GM19193 (cell line): Measurements from ENCODE around the gene NDUFS2.
A peak's percentile ranks its signal among the peaks of the same experiment; 100 is the strongest.

Experiments used
- POLR2A ChIP-seq: IDR thresholded peaks from 4 replicates; pipeline ENCODE4 v1.6.1; 2011; ENCODE audit not compliant: insufficient read depth, insufficient read length; ENCODE audit errors: extremely low read depth

The NDUFS2 gene

GRCh38 chr1:161165742-161166668 is 36.2 kb upstream of the NDUFS2 start, which contains the start of gene PPOX:
Gene PPOX (plus strand): TSS chr1:161166426. CDS start chr1:161166848, 422 bp downstream.
- peak; percentile 80 for TF ChIP-seq POLR2A

GRCh38 chr1:161166669-161167548 is 35.3 kb upstream of the NDUFS2 start:
- no peak for TF ChIP-seq POLR2A

GRCh38 chr1:161168906-161169305 is 33.3 kb upstream of the NDUFS2 start:
- TF ChIP-seq POLR2A, result no peak

- TF ChIP-seq POLR2A, result no peak
Measured at GRCh38 chr1:161171191-161171590, 31.0 kb upstream of the NDUFS2 start.

DNA sequence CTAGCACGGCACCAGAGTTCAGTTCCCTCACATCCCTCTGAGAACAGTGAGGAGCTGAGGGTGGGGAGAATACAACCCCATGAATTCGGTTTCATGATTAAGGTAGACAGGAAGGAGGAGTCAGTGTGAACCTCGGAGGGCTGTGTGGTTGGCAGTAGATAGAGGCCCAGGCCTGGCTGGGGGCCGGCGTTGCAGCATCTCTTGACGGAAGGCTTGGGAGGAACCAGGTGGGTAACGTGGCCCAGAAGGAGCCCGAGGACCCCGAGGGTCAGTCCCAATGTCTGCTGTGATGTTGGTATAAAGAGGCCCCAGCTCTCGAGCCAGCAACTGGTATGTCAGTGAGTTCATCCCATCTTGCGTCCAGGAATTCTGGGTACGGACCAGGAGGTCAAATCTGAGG is 30.5 kb upstream of the NDUFS2 start:
- TF ChIP-seq POLR2A, result no peak

DNA sequence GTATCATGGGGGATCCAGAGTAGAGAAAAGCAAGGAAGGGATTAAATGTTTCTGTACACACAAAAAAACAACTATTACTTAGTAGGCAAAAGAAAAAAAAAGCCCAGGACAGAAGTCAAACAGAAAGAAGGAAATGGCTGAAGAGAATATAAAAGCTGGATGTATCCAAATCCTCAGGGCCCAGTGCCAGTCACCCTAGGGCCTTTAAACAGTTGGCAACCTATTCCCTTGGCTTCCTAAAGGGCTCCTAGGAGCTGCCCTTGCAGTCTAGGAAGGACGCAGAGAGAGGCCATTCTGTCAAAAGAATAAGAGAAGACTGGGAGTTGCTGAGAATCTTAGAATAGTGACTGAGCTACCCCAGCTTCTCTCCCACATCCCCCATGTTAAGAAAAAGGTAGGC is 29.8 kb upstream of the NDUFS2 start:
- no peak for TF ChIP-seq POLR2A

DNA sequence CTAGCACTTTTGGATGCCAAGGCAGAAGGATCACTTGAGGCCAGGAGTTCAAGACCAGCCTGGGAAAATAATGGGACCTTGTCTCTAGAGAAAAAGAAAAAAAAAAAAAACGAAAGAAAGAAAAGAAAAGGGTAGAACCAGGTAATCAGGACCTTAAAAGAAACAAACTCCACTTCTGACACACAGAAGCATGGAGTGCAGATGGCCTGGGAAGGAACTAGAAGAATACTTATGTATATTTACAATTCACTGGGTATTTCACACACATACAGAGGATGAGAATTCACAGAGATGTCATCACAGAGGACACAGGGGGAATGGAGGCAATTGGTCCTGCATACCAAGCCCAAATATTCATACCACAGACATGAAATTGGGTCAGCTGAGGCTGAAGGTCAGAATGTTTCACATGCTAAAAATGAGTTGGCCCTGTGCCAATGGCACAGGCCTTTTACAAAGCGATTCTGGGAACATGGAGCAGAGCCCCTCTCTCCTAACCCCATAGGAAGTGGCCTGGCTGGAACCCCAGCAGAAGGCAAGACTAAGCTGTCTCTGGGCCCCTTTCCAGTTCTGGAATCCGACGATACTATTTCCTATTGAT is 29.3 kb upstream of the NDUFS2 start:
- no peak for TF ChIP-seq POLR2A

GRCh38 chr1:161173711-161174110 is 28.5 kb upstream of the NDUFS2 start:
- no peak for TF ChIP-seq POLR2A

DNA sequence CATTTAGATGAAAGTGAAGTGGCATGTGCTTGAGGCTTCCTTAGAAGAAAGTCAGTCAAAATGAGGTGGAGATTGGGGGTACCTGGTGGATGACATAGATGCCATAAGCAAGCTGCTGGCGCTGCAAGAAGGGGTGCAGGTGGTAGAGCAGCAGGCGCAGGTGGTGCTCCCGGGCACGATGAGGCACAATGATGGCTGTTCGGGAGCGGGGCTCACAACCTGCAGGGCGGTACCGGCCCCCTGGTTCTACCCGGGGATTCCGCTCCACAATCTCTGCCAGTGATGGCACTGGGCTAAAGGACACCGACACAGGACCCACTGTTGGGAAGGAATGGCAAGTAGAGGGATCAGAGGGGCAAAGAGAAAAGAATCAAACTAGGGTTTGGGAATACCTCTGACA is 27.3 kb upstream of the NDUFS2 start:
- TF ChIP-seq POLR2A, result no peak

- TF ChIP-seq POLR2A, result no peak
Measured at GRCh38 chr1:161175771-161176453, 26.3 kb upstream of the NDUFS2 start.

DNA sequence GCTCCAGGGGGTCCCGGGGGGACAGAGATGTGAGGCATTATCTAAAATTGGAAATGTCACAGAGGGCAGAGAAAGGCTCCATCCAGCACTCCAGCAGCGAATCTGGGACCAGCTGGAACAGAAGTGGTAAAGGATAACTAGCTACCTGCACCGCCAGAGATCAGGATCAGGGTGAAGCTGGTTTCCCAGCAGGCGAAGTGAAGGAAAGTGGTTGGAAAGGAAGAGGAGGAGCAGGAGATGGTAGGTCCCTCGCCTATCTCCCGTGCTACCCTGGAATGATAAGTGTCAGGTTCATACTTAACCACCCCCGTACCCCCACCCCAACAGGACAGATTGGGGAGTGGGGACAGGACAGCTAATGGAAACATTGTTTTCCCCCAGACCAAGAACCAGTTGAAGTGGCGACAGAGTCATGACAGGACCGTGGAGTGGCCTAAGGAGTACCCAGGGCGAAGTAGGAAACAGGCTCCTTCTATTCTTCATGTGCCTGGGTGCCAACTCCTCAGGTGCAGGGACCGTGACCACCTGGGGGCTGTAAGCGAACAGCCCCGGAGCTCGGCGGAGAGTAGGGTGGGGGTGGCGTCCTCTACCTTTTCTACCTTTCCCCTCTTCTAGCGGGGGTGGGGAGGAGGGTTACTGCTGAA is 25.6 kb upstream of the NDUFS2 start:
- TF ChIP-seq POLR2A, result no peak

- peak; percentile 90 for TF ChIP-seq POLR2A
Measured at GRCh38 chr1:161177112-161177935, 24.8 kb upstream of the NDUFS2 start, which contains the start of gene B4GALT3. Gene B4GALT3 (minus strand): TSS chr1:161177507. CDS start chr1:161176060, 1,447 bp downstream.

DNA sequence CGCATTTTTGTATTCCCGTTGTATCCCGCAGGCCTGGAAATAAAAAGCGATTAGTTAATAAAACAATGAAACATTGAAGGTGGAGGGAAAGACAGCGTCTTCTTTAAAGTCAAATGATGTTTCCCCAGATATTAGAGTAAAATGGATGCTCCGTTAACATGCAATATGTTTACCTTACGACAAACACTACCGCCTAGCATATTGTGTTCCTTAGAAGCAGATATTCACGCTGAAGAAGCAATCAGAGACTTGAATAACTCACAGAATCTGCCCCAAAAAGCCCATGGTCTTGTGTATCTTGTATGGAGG is 24.3 kb upstream of the NDUFS2 start:
- TF ChIP-seq POLR2A, result no peak
